H9 (cell line): ENCODE measurements around the gene ITGAX. TPM values are rescaled to one million over a fixed set of nuclear protein-coding genes. Genes with fewer than 3 reads are reported as not detected.

Source experiments
- DNase-seq: peaks from one replicate; pipeline ENCODE4 v3.0.0-alpha.2; 2017
- H2AFZ ChIP-seq: one replicate; pipeline ENCODE4 v1.6.1; 2013; ENCODE audit warnings: mild to moderate bottlenecking, low read length, control low read depth, moderate library complexity
- H2AK5ac ChIP-seq: 2 replicates; pipeline ENCODE4 v1.6.1; 2013; ENCODE audit warnings: low read length, control low read depth, mixed read lengths; ENCODE audit not compliant: insufficient read length
- H2BK120ac ChIP-seq: one replicate; pipeline ENCODE4 v1.6.1; 2013; ENCODE audit warnings: low read depth, mild to moderate bottlenecking, low read length, control low read depth, inconsistent platforms; ENCODE audit not compliant: poor library complexity, severe bottlenecking
- H2BK12ac ChIP-seq: 2 replicates; pipeline ENCODE4 v1.6.1; 2013; ENCODE audit warnings: low read length, control low read depth, mixed read lengths, low read depth; ENCODE audit not compliant: insufficient read length
- H2BK15ac ChIP-seq: 2 replicates; pipeline ENCODE4 v1.6.1; 2013; ENCODE audit warnings: low read depth, low read length, control low read depth
- H2BK20ac ChIP-seq: one replicate; pipeline ENCODE4 v1.6.1; 2013; ENCODE audit warnings: low read depth, mild to moderate bottlenecking, low read length, control low read depth, inconsistent platforms; ENCODE audit not compliant: poor library complexity, severe bottlenecking
- H2BK5ac ChIP-seq: 2 replicates; pipeline ENCODE4 v1.6.1; 2013; ENCODE audit warnings: low read length, control low read depth, mixed read lengths; ENCODE audit not compliant: insufficient read length
- H3K14ac ChIP-seq: 2 replicates; pipeline ENCODE4 v1.6.1; 2013; ENCODE audit warnings: low read length, control low read depth; ENCODE audit not compliant: insufficient read depth
- H3K18ac ChIP-seq: 2 replicates; pipeline ENCODE4 v1.6.1; 2013; ENCODE audit warnings: low read depth, mild to moderate bottlenecking, mixed read lengths, low read length, control low read depth; ENCODE audit not compliant: insufficient read length
- H3K23ac ChIP-seq: 2 replicates; pipeline ENCODE4 v1.6.1; 2013; ENCODE audit warnings: low read length, control low read depth, mixed read lengths, low read depth; ENCODE audit not compliant: insufficient read length
- H3K23me2 ChIP-seq: 2 replicates; pipeline ENCODE4 v1.6.1; 2013; ENCODE audit warnings: low read depth, mild to moderate bottlenecking, mixed read lengths, low read length, control low read depth; ENCODE audit not compliant: insufficient read length, poor library complexity, severe bottlenecking
- H3K27ac ChIP-seq: 2 replicates; pipeline ENCODE4 v1.5.1; 2013; ENCODE audit warnings: low read length, control low read depth, mixed read lengths, low read depth; ENCODE audit not compliant: insufficient read length
- H3K27me3 ChIP-seq: 2 replicates; pipeline ENCODE4 v1.6.1; 2013; ENCODE audit warnings: low read length, control low read depth, inconsistent platforms; ENCODE audit not compliant: insufficient read depth
- H3K4ac ChIP-seq: 2 replicates; pipeline ENCODE4 v1.6.1; 2013; ENCODE audit warnings: low read depth, mild to moderate bottlenecking, control low read depth, inconsistent platforms, low read length, moderate library complexity
- H3K4me1 ChIP-seq: 2 replicates; pipeline ENCODE4 v1.6.1; 2013; ENCODE audit warnings: low read length, control low read depth, inconsistent platforms; ENCODE audit not compliant: insufficient read depth
- H3K4me2 ChIP-seq: 2 replicates; pipeline ENCODE4 v1.6.1; 2013; ENCODE audit warnings: low read length, control low read depth, mixed read lengths; ENCODE audit not compliant: insufficient read length, insufficient read depth
- H3K56ac ChIP-seq: 2 replicates; pipeline ENCODE4 v1.6.1; 2013; ENCODE audit warnings: low read depth, mild to moderate bottlenecking, mixed read lengths, low read length, control low read depth; ENCODE audit not compliant: insufficient read length
- H3K79me1 ChIP-seq: 2 replicates; pipeline ENCODE4 v1.6.1; 2013; ENCODE audit warnings: low read depth, mild to moderate bottlenecking, moderate library complexity, low read length, control low read depth, inconsistent platforms; ENCODE audit not compliant: insufficient read depth, poor library complexity, severe bottlenecking
- H3K79me2 ChIP-seq: 2 replicates; pipeline ENCODE4 v1.6.1; 2013; ENCODE audit warnings: low read length, control low read depth, inconsistent platforms; ENCODE audit not compliant: insufficient read depth
- H3K9ac ChIP-seq: 2 replicates; pipeline ENCODE4 v1.6.1; 2013; ENCODE audit warnings: low read length, control low read depth, mixed read lengths; ENCODE audit not compliant: insufficient read length; ENCODE audit errors: extremely low read depth
- H3K9me3 ChIP-seq: one replicate; pipeline ENCODE4 v1.6.1; 2013; ENCODE audit warnings: low read depth, low read length, inconsistent platforms; ENCODE audit not compliant: control insufficient read depth
- H3T11ph ChIP-seq: one replicate; pipeline ENCODE4 v1.6.1; 2013; ENCODE audit warnings: mild to moderate bottlenecking, low read length, control low read depth, inconsistent platforms
- H4K20me1 ChIP-seq: one replicate; pipeline ENCODE4 v1.6.1; 2013; ENCODE audit not compliant: control insufficient read depth, insufficient read length, insufficient read depth
- H4K5ac ChIP-seq: 2 replicates; pipeline ENCODE4 v1.6.1; 2013; ENCODE audit warnings: low read depth, mild to moderate bottlenecking, mixed read lengths, low read length, control low read depth; ENCODE audit not compliant: insufficient read length
- H4K8ac ChIP-seq: replicated peaks from 2 replicates; pipeline ENCODE4 v1.6.1; 2013; ENCODE audit warnings: low read length, control low read depth, mixed read lengths, low read depth; ENCODE audit not compliant: insufficient read length
- H4K91ac ChIP-seq: 2 replicates; pipeline ENCODE4 v1.6.1; 2013; ENCODE audit warnings: low read depth, mild to moderate bottlenecking, moderate library complexity, mixed read lengths, low read length, control low read depth; ENCODE audit not compliant: insufficient read length
- H3K27ac Mint-ChIP-seq, 3 experiments: 2 replicates in 2 of 3; 3 replicates in 1 of 3; pipeline ENCODE4 v1.8.0; 2020 to 2021; ENCODE audit warnings: mixed read lengths in 3 of 3, mild to moderate bottlenecking in 1 of 3, moderate library complexity in 1 of 3
- H3K27me3 Mint-ChIP-seq: 2 replicates; pipeline ENCODE4 v1.8.0; 2021; ENCODE audit warnings: low read depth, mild to moderate bottlenecking, moderate library complexity, mixed read lengths
- H3K36me3 Mint-ChIP-seq, 3 experiments: 2 replicates in 2 of 3; 3 replicates in 1 of 3; pipeline ENCODE4 v1.8.0; 2020 to 2021; ENCODE audit warnings: low read depth in 3 of 3, mixed read lengths in 3 of 3; ENCODE audit not compliant: insufficient read depth in 1 of 3
- H3K4me1 Mint-ChIP-seq, 2 experiments: 2 replicates each; pipeline ENCODE4 v1.8.0; 2020; ENCODE audit warnings: mixed read lengths in 2 of 2
- H3K4me3 Mint-ChIP-seq, 2 experiments: 2 replicates in 1 of 2; 3 replicates in 1 of 2; pipeline ENCODE4 v1.8.0; 2020 to 2021; ENCODE audit warnings: mild to moderate bottlenecking in 2 of 2, mixed read lengths in 2 of 2, moderate library complexity in 1 of 2
- H3K9me3 Mint-ChIP-seq, 2 experiments: 2 replicates in 1 of 2; 3 replicates in 1 of 2; pipeline ENCODE4 v1.8.0; 2020; ENCODE audit warnings: mild to moderate bottlenecking in 2 of 2, mixed read lengths in 2 of 2, moderate library complexity in 1 of 2
- WGBS: extraction: QIAGEN DNeasy Blood & Tissue Kit; methylation state at CpG from one replicate; pipeline ENCODE4 v1.1.7; 2013; ENCODE audit warnings: missing lambda C conversion rate, low lambda C conversion rate, mixed read lengths; ENCODE audit not compliant: insufficient read length; ENCODE audit errors: extremely low coverage; 5-methylcytosine and 5-hydroxymethylcytosine counted together
- total RNA-seq: library from RNA; stranded (reverse); gene quantifications from 2 replicates; pipeline ENCODE4 v1.2.1, GENCODE V29; 2021
- TF ChIP-seq, protein P1 (sequence below): fragments of 200-600 bp; sonication (generic); conservative IDR thresholded peaks from 3 replicates; pipeline ENCODE4 v1.8.0; 2021; ENCODE audit warnings: antibody characterized with exemption, mild to moderate bottlenecking

Gene ITGAX
- total RNA-seq, 1 experiment from 2014 or later: 0.28 TPM

DNA sequence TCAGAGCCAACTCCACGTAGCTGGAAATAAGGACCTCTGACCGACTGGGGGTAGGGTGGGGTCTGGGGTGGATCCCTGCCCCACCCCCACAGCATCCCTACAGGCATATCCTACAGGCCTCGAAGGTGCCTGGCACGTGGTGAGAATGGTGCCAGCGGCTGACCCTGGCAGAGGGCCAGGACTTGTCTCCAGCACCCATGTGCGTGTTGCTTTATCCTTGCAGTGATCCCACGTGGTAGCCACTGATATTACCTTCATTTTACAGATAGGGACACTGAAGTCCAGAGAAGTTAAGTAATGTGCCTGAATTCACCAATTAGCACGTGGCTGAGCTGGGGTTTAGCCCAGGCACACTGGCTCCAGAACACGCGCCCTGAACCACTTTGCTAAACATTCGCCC, 46.5 kb downstream of the ITGAX start:
- H3K9me3 Mint-ChIP-seq: peaks cover 0 to 3% of the 10 kb centered on the region in 2 experiments; a peak in 1 of 5 replicates
- H2BK12ac ChIP-seq: no peak overlapping the region
- H3K9me3 ChIP-seq: no peaks in the 10 kb centered on the region
- H2BK120ac ChIP-seq: no peak overlapping the region
- TF ChIP-seq, protein P1, sequence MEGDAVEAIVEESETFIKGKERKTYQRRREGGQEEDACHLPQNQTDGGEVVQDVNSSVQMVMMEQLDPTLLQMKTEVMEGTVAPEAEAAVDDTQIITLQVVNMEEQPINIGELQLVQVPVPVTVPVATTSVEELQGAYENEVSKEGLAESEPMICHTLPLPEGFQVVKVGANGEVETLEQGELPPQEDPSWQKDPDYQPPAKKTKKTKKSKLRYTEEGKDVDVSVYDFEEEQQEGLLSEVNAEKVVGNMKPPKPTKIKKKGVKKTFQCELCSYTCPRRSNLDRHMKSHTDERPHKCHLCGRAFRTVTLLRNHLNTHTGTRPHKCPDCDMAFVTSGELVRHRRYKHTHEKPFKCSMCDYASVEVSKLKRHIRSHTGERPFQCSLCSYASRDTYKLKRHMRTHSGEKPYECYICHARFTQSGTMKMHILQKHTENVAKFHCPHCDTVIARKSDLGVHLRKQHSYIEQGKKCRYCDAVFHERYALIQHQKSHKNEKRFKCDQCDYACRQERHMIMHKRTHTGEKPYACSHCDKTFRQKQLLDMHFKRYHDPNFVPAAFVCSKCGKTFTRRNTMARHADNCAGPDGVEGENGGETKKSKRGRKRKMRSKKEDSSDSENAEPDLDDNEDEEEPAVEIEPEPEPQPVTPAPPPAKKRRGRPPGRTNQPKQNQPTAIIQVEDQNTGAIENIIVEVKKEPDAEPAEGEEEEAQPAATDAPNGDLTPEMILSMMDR: no peak
- no peaks in the 10 kb centered on the region for H3K27me3 ChIP-seq
- no peaks in the 10 kb centered on the region for H4K20me1 ChIP-seq
- no peak overlapping the region for H2BK15ac ChIP-seq
- no peak overlapping the region for H3K4me3 Mint-ChIP-seq
- no peaks in the 10 kb centered on the region for H3K4me1 Mint-ChIP-seq
- H2AFZ ChIP-seq: no peak overlapping the region
- H4K5ac ChIP-seq: no peak overlapping the region
- H3K18ac ChIP-seq: no peak overlapping the region
- H3T11ph ChIP-seq: no peak overlapping the region
- H3K9ac ChIP-seq: no peak overlapping the region
- no peaks in the 10 kb centered on the region for H3K23me2 ChIP-seq
- H3K27ac ChIP-seq: no peak overlapping the region
- H2BK5ac ChIP-seq: no peak overlapping the region
- H2BK20ac ChIP-seq: no peak overlapping the region
- no CpG with 5 or more reads among the region's 11 CpGs for WGBS
- H2AK5ac ChIP-seq: no peak overlapping the region
- H3K4ac ChIP-seq: no peak overlapping the region
- no peak for DNase-seq
- no peaks in the 10 kb centered on the region for H3K79me2 ChIP-seq
- no peak overlapping the region for H3K14ac ChIP-seq
- H3K79me1 ChIP-seq: no peaks in the 10 kb centered on the region
- no peak overlapping the region for H3K27ac Mint-ChIP-seq
- peaks cover 0 to 4% (median 0%) of the 10 kb centered on the region in 3 experiments; a peak in 2 of 7 replicates for H3K36me3 Mint-ChIP-seq
- H4K8ac ChIP-seq: no peak overlapping the region
- no peak overlapping the region for H3K4me2 ChIP-seq
- no peak overlapping the region for H3K56ac ChIP-seq
- H3K27me3 Mint-ChIP-seq: peaks cover 4% of the 10 kb centered on the region
- no peak overlapping the region for H3K23ac ChIP-seq
- no peak overlapping the region for H4K91ac ChIP-seq
- H3K4me1 ChIP-seq: no peaks in the 10 kb centered on the region
